AG04450 (cell line): ENCODE results near the gene HADHA. TPM values are rescaled to one million over a fixed set of nuclear protein-coding genes. Genes with fewer than 3 reads are reported as not detected.
"Not testable (repeated sequence)": the region's sequence is repeated elsewhere in the genome, so short reads cannot be mapped to it uniquely, and the experiment has no call there.

Experiments used
- CTCF ChIA-PET: fragments of 300-600, 350-600 bp; formaldehyde crosslinking; extraction: SDS; loops from one replicate; lab custom pipeline; 2022; ENCODE audit warnings: antibody characterized with exemption, inconsistent platforms; lab: Charles Lee
- POLR2A ChIA-PET: fragments of 350-600 bp; formaldehyde crosslinking; extraction: SDS; loops from one replicate; lab custom pipeline; 2021; ENCODE audit warnings: antibody characterized with exemption, inconsistent platforms; lab: Yijun Ruan, JAX
- DNase-seq: peaks from one replicate; pipeline ENCODE4 v3.0.0-alpha.2; 2011; ENCODE audit warnings: low read depth, low spot score
- H3K27ac ChIP-seq: one replicate; pipeline ENCODE4 v1.5.1; 2012; ENCODE audit warnings: low read depth, low read length, control low read depth
- H3K27me3 ChIP-seq: one replicate; pipeline ENCODE4 v1.6.0; 2012; ENCODE audit warnings: low read length; ENCODE audit not compliant: control insufficient read depth, insufficient read depth
- H3K4me3 ChIP-seq: 2 replicates; pipeline ENCODE4 v1.5.1; 2011; ENCODE audit warnings: mild to moderate bottlenecking, low read depth, low read length, control low read depth
- H3K9me3 ChIP-seq: 2 replicates; pipeline ENCODE4 v1.5.1; 2012; ENCODE audit warnings: low read length; ENCODE audit not compliant: control insufficient read depth, insufficient read depth
- polyA plus RNA-seq: library from polyadenylated mRNA; depleted of rRNA; stranded (reverse); fragments of >200 nt; gene quantifications from 2 replicates; pipeline ENCODE4 v1.2.3, GENCODE V29; 2011
- TF ChIP-seq, protein P1 (sequence below): IDR thresholded peaks from 2 replicates; pipeline ENCODE4 v1.5.1; 2011; ENCODE audit warnings: low read depth, low read length, control low read depth, inconsistent platforms

Gene HADHA
- polyA plus RNA-seq, 1 experiment, result 172 TPM

DNA sequence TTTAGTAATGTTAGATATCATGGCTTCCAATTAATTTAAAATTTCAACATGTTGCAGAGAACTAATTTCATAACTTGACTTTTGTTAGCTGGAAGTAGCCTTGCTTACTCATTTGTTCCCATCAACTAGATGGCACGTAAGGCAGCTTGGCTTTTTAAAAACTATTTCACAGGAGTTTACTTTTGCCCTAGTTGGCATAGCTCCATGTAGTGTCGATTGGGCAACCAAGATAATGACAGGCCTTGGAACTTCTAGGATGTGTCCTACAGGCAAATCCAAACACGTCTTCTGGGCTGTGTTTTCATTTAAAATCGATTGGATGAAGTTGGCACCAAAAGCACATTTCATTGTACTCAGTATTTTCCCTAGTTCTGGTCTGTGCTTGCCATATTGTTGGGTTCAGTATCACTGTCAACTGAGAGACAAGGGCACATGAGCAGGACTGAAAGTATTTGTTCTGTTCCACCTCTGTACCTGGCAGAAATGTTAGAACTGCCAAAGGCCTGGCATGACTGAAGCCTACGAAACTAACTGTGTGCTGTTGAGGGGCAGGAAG lies 29.7 kb upstream of the HADHA start:
- ChIA-PET CTCF (interaction anchor here (1.3 kb wide), 1 partner anchor 90 kb away, joined by 3 read pairs; no protein-coding TSS in a partner anchor), POLR2A (no interaction called here)
- TF ChIP-seq, protein P1, sequence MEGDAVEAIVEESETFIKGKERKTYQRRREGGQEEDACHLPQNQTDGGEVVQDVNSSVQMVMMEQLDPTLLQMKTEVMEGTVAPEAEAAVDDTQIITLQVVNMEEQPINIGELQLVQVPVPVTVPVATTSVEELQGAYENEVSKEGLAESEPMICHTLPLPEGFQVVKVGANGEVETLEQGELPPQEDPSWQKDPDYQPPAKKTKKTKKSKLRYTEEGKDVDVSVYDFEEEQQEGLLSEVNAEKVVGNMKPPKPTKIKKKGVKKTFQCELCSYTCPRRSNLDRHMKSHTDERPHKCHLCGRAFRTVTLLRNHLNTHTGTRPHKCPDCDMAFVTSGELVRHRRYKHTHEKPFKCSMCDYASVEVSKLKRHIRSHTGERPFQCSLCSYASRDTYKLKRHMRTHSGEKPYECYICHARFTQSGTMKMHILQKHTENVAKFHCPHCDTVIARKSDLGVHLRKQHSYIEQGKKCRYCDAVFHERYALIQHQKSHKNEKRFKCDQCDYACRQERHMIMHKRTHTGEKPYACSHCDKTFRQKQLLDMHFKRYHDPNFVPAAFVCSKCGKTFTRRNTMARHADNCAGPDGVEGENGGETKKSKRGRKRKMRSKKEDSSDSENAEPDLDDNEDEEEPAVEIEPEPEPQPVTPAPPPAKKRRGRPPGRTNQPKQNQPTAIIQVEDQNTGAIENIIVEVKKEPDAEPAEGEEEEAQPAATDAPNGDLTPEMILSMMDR, result no peak
- no peaks in the 10 kb centered on the region for H3K9me3 ChIP-seq
- H3K27me3 ChIP-seq, result no peaks in the 10 kb centered on the region
- DNase-seq, result peak; percentile 52
- H3K27ac ChIP-seq, result peak overlapping the region; percentile 42
- H3K4me3 ChIP-seq, result no peak overlapping the region

DNA sequence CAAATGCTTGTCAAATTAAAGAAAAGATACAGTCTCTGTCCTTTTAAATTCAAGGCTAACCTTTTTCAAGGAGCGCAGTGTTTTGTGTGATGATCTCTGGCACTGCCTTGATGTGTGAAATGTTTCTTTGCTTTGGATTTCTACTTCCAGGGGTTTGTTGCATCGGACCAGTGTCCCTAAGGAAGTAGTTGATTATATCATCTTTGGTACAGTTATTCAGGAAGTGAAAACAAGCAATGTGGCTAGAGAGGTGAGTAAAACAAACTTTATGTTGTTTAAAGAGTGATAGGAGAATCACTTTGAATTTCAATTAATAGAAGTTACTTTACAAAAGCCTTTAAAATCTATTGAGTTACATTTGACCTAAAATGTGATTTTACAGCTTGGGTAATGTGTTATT lies 29.1 kb upstream of the HADHA start:
- TF ChIP-seq, protein P1, result no peak
- CTCF ChIA-PET, result no interaction called here
- POLR2A ChIA-PET, result no interaction called here
- no peak for DNase-seq
- H3K27me3 ChIP-seq, result no peaks in the 10 kb centered on the region
- no peak overlapping the region for H3K27ac ChIP-seq
- no peak overlapping the region for H3K4me3 ChIP-seq
- H3K9me3 ChIP-seq, result no peaks in the 10 kb centered on the region

DNA sequence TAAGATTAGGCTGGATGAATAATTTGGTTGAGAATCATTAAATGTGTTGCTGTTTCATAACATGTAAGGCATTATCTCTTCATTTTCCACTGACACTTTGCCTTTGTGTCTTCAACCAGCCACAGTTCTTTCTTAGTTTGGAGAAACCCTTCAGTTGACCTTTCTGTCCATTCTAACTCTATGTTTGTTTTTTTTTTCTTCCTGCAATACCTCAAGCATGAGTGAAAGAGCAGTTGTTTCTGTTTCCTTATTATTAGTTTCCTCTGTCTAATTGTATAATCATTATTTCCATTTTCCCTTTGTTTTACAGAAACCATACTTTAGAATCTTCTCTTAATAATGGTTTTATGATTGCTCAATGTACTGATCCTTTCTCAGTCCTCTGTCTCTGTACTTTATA lies 25.9 kb upstream of the HADHA start:
- TF ChIP-seq, protein P1, result no peak
- no peaks in the 10 kb centered on the region for H3K27me3 ChIP-seq
- no peak overlapping the region for H3K27ac ChIP-seq
- POLR2A ChIA-PET, result interaction anchor here (0.7 kb wide), 1 partner anchor 695 kb away, joined by 4 read pairs; no protein-coding TSS in a partner anchor
- no peaks in the 10 kb centered on the region for H3K9me3 ChIP-seq
- DNase-seq, result no peak
- no peak overlapping the region for H3K4me3 ChIP-seq
- CTCF ChIA-PET, result interaction anchor here (0.6 kb wide), 1 partner anchor 23 kb away, joined by 3 read pairs; no protein-coding TSS in a partner anchor

DNA sequence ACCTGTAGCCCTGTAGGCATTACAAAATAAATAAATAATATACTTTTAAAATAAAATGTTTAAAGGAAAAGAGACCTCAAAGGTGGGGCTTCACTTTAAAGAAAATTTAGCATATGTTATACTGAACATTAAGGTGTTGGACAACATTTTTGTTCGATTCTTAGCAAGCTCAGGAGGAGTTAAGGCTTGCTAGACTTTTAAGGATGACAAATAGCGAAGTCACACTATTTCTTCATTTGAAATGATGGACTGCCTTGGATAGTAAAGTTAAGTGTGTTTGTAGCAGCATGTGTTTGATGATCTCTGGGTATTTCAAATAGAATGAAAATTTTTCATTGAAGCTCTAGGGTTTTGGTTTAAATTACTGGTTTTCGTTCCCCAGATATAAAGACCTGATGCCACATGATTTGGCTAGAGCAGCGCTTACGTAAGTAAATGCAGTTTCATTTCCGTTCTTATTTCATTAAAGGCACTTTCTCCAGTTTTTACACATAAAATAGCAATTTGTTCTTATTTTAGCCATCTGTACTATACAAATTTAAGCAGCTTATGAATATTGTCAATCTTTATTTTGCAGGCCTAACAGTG lies 25.2 kb upstream of the HADHA start:
- DNase-seq, result no peak
- no peak overlapping the region for H3K27ac ChIP-seq
- POLR2A ChIA-PET, result no interaction called here
- CTCF ChIA-PET, result interaction anchor here (0.6 kb wide), 1 partner anchor 61 kb away, joined by 4 read pairs; no protein-coding TSS in a partner anchor
- TF ChIP-seq, protein P1, result no peak
- no peaks in the 10 kb centered on the region for H3K9me3 ChIP-seq
- no peak overlapping the region for H3K4me3 ChIP-seq
- no peaks in the 10 kb centered on the region for H3K27me3 ChIP-seq

DNA sequence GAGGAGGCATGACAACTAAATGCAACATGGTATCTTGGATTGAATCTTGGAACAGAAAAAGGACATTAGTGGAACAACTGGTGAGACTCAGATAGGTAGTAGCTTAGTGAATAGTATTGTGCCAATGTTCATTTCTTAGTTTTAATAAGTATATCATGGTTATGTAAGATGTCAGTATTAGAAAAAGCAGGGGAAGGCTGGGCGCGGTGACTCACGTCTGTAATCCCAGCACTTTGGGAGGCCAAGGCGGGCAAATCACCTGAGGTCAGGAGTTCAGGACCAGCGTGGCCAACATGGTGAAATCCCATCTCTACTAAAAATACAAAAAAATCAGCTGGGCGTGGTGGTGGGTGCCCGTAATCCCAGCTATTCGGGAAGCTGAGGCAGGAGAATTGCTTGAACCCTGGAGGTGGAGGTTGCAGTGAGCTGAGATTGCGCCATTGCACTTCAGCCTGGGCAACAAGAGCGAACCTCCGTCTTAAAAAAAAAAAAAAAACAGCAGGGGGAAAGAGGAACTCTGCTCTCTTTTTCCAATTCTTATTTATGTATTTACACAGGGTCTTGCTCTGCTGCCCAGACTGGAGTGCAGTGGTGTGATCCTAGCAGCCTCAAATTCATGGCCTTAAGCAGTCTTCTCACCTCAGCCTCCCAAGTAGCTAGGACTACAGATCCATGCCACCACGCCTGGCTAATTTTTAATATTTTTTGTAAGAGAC lies 24.4 kb upstream of the HADHA start:
- H3K27me3 ChIP-seq, DNase-seq, H3K9me3 ChIP-seq, POLR2A ChIA-PET, H3K4me3 ChIP-seq, H3K27ac ChIP-seq: not testable (repeated sequence)
- CTCF ChIA-PET, result interaction anchor here (1.0 kb wide), 1 partner anchor 318 kb away, joined by 3 read pairs; no protein-coding TSS in a partner anchor
